NCI-H1436 (cell line): Measurements from ENCODE around the gene SELENOP.
"Not testable (repeated sequence)": the region's sequence is repeated elsewhere in the genome, so short reads cannot be mapped to it uniquely, and the experiment has no call there.

Source experiments
- DNase-seq: peaks from one replicate; lab custom pipeline; 2025; lab: John Stamatoyannopoulos, UW

Gene SELENOP

GRCh38 chr5:42826757-42827515 is 15.2 kb upstream of the SELENOP start:
- DNase-seq, result no peak

DNA sequence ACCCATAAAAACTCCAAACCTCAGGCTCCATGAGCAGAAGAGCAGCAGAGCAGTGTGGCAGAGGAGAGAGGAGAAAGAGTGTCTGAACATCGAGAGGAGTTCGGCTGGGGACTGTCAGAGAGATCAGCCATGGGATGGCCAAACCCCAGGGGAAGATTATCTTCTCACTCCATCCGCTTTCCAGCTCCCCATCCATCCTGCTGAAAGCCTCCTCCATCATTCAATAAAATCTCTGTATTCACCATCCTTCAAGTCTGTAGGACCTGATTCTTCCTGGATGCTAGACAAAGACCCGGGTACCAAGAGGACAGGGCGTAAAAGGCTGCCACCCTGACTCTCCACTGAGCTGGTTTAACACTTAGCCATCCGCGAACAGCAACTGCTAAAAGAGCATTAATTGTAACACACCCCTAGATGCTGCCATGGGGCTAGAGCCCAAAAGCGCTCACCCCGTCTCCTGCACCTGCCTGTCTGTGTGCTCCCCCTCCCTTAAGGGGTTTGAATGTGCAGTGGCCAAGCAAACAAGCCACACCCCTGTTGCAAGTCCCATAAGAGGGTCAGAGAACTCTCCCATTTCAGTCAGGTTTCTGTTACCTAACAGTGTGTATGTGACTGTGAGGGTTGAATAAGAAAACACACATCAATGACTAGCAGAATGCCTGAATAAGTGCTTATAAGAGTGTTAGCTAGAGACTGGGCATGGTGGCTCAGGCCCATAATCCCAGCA is 13.9 kb upstream of the SELENOP start:
- no peak for DNase-seq

GRCh38 chr5:42824347-42824976 is 12.8 kb upstream of the SELENOP start:
- no peak for DNase-seq

DNA sequence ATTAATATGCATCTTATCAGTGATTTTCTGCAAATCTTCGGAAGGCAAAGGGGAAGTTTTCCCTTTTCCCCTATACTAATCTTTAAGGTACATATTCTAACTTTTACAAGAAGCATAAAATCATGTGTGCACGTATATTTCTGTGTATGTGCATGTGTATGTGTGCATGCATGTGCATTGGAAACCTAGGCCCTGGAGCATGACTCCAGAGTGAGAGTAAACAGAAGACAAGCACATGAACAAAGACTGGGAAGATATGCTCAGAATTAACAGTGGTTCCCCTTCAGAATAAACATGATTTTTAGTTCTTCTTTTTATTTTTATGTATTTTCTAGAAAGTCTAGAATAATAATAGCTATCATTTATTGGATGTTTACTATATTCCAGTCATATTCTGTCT is 10.9 kb upstream of the SELENOP start:
- DNase-seq, result no peak

DNA sequence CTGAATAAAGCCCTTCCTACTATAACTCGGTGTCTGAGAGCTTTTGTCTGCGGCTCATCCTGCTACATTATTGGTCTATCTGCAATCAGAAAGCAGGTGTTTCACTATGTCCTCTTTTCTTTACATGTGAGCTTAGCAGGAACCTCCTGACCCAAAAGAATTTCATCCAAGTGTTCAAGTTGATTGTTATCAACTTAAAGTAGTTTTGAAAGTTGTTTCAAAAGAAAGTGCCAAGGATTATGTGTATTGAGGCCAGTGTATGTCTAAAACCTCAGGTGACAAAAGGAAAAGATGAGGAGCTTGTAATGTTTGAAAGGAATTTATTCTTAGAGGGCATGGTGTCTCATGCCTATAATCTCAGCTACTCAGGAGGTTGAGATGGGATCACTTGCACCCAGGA is 8.1 kb upstream of the SELENOP start:
- no peak for DNase-seq

DNA sequence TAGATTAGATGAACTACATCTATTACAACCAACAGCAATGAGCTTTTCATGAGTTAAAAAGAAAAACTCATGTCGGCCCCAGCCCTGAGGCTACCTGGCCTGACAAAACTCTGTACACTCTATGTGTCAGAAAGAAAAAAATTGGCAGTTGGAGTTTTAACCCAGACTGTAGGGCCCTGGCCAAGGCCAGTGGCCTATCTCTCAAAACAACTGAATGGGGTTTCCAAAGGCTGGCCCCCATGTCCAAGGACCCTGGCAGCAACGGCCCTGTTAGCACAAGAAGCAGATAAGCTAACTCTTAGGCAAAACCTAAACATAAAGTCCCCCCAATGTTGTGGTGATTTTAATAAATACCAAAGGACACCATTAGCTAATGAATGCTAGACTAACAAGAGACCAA is 4.9 kb upstream of the SELENOP start:
- not testable (repeated sequence) for DNase-seq

DNA sequence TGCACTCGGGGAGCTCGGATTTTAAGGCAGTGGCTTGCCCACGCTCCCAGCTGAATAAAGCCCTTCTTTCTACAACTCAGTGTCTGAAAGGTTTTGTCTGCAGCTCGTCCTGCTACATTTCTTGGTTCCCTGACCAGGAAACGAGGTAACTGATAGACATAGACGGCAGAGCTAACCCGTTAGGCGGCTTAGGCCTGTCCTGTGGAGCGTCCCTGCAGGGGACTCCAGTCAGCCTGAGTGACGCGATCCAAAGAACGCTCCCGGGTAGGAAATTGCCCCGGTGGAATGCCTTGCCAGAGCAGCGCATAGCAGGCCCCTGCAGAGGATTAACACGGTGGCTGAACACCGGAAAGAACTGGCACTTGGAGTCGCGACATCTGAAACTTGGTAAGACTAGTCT is 1.8 kb upstream of the SELENOP start:
- DNase-seq, result no peak

GRCh38 chr5:42812620-42813019 is 928 bp upstream of the SELENOP start:
- DNase-seq, result no peak

- DNase-seq, result no peak
Observed at GRCh38 chr5:42810834-42811590, 680 bp downstream of the SELENOP start.

DNA sequence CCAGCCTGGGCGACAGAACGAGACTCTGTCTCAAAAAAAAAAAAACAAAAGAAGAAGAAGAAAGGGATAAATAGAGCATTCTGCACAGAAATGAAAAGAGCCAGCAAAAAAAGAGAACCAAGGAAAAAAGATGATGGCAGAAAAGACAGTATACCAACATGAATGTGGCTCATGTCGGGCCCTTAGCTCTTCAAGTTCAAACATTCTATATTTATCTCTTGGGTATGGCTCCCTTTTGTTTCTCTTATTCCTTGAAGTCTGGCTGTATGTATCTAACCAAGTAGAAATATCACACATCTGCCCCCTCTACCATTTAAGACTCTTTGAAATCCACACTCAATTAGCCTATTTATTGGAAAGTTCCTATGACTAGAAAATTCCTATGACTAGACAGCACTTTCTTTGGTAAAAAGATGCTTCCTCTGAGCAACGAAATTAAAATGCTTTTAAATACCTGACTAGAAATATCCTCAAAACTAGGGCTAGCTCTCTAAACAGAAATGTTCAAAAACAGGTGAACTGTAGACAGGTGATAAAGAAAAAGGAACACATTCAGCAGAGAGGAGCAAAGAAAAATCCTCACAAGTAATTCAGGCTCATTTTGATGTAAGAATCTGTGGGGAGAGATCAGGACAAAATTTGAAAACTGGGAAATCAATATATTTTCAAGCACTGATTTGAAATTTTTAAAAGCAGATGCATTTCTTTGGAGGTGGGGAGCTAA is 2.6 kb downstream of the SELENOP start:
- DNase-seq, result no peak

DNA sequence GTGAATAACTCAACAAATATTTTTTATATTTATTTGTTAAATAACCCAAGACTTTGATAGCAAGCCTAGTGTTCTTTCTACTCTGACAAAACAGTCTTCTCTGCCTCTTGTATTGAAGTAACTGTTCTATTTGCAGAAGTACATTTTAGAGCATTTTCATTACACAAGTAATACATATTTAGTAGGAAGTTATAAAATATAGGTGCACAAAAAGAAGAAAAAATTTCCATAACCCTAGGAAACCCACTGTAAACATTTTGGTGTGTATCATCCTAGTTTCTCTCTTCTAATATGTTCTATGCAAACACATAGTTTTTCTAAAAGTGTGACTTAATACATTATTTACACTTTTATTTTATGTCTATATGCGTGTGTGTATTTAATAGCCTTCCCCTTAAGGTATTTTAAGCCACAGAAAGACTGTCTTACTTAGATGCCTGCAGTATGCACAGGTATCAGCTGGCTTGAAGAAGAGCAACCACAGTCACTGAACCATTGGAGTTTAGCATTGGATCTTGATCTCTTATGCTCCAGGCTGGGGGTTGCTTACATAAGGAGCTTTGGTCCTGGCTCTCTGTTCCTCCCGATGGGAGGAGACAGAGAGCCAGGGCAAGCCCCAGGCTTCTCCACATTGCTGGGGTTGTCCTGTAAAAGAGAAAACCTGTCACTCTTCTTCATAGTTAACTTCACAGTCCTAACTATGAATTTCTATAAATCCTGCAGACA is 3.8 kb downstream of the SELENOP start:
- DNase-seq, result no peak

DNA sequence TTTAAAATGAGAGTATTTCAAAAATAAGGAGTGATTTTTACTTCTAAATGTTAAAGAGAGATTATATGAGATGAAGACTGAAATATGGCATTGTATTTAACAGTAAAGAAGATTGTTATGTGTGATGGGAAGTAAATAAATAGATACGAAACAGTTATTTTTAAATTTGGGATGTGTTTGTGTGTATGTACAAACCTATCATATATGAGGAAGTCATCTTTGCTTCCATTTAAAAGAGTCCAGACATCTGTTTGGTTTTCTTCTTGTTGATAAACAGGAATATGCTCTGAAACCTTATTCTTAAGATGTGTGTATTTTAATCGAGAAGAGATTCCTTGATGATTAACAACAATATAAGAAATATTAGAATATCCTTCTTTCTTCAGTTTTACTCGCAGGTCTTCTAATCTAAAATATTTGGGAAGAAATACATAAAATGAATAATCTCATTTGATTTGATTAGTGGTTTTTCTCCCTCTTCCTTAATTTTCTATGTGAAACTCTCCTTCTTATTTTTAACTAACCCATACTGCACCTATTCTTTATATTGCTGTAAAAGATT is 4.9 kb downstream of the SELENOP start:
- DNase-seq, result no peak

GRCh38 chr5:42806004-42806700 is 5.5 kb downstream of the SELENOP start:
- DNase-seq, result no peak

DNA sequence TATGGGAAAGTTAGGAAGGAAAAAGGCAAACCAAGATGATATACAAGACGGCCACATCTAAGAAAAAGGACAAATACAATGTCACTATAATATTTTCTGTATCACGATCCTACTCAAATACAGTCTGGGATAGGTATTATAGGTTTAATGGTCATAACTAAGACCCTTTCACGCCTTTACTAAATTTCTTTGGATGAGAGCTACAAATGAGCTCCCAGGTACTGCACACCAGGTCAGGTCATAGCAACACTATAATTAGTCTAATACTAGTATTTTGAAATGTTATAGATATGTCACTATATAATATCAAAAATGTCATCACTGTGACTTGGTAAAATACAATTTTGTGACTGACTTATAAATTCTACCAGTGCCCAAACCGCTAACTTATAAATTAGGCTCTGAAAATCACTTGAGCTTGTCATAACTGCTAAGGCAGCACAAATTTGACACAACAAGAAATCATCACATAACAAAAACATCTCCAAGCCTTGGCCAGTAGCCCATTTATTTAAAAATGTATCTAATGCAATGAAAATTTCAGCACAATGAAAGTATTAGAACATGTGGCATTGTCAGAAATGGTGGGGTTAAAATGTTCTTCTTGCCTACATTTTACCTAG is 6.9 kb downstream of the SELENOP start:
- no peak for DNase-seq

- DNase-seq, result no peak
Observed at GRCh38 chr5:42801516-42802166, 10.1 kb downstream of the SELENOP start.

GRCh38 chr5:42800748-42801330 is 10.9 kb downstream of the SELENOP start:
- no peak for DNase-seq

GRCh38 chr5:42799668-42800114 is 12.0 kb downstream of the SELENOP start:
- DNase-seq, result no peak

- DNase-seq, result no peak
Observed at GRCh38 chr5:42799241-42799608, 12.5 kb downstream of the SELENOP start.
